ENCODE results near the gene MRPL45. TPM values are rescaled to one million over a fixed set of nuclear protein-coding genes. Genes with fewer than 3 reads are reported as not detected.
"Not testable (repeated sequence)": the region's sequence is repeated elsewhere in the genome, so short reads cannot be mapped to it uniquely, and the experiment has no call there.

Gene MRPL45
- total RNA-seq, result 10 to 100 TPM; 25.7 to 28.1 (median 27.9) TPM
- long read RNA-seq, donor 1, transcript MRPL45-203 (8 exons, 1,705 nt), result major isoform, 24 of 31 reads
- long read RNA-seq, donor 1, partial matches to known transcripts, result 2 of 31 reads
- long read RNA-seq, donor 1, other reads (novel, unspliced or antisense), result 3 of 31 reads
- long read RNA-seq, donor 2, transcript MRPL45-203 (8 exons, 1,705 nt), result major isoform, 32 of 38 reads
- long read RNA-seq, donor 2, partial matches to known transcripts, result 1 of 38 reads
- long read RNA-seq, donor 2, other reads (novel, unspliced or antisense), result 4 of 38 reads

DNA sequence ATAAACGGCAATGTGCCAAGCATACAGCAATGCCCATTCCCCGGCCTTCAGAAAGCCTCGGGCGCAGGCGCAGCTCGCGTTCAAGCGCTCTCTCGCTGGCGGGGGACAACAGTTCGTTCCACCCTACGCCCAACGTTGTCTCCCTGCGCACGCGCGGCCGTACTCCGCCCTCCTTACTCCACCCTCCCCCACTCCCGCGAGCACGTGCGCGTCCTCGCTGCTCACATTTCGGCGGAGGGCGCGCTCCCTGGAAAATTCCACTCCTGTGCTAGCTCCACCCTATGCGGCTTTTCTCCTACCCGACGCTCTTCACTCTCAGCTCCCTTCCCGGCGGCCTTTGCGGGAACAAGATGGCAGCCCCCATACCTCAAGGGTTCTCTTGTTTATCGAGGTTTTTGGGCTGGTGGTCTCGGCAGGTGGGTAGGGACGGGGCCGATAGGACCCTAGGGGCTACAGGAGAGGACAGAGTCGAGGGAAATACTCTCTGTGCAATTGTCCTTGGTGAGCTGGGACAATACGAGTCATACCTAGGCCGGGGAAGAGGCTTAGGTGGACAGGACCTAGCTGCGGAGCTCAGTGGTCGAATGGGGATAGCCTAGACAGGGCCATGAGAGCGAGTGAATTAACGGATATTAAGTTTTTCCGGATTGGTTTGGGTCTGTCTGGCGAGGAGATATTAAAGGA lies at the start of gene MRPL45:
MRPL45 (plus strand) TSS at position 335 of the 684 bp plus-strand sequence; CDS start at position 351, 16 bp downstream.
- H3K4me3 ChIP-seq, result peak within 1 kb of the TSS; percentile 14
- H3K9me3 ChIP-seq; H3K36me3 ChIP-seq (ENCODE audit: low read depth); intact Hi-C loops (cut with DNase I, micrococcal nuclease); H3K4me1 ChIP-seq (ENCODE audit: low read depth): not testable (repeated sequence)
- DNase-seq, result peak; percentile 98 to 99 (median 98)
- peak; percentile 99 for ATAC-seq

DNA sequence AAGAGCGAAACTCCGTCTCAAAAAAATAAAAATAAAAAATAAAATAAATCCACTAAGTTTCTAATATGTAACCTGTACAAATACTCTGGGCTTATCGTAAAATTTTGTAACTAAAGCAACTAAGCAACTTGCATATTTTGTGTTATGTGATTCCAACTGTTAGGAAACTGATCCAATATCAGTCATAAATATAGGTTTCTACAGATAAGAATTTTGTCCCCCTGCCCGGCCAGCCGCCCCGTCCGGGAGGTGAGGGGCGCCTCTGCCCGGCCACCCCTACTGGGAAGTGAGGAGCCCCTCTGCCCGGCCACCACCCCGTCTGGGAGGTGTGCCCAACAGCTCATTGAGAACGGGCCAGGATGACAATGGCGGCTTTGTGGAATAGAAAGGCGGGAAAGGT lies 43.8 kb upstream of the MRPL45 start:
- H3K4me3 ChIP-seq; ATAC-seq; H3K9me3 ChIP-seq; intact Hi-C loops (cut with DNase I, micrococcal nuclease); H3K4me1 ChIP-seq (ENCODE audit: low read depth); H3K36me3 ChIP-seq (ENCODE audit: low read depth); DNase-seq: not testable (repeated sequence)

DNA sequence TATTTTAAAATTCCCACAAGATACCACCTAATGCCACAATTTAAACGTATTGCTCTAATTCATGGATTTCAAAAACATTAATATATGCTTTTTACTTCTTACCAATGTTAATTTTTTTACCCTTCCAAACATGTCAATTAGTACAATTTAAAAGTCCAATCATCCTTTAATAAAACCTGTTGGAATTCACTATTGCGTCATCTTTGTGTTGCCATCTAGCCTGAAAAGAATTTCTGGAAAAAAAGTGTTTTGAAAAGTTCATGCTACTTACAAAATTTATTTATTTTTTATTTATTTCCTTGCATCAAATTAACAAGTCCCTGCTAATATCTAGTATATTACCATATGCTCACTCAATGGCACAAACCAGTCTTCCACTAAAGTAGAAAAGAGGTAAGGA lies 42.6 kb upstream of the MRPL45 start:
- H3K4me3 ChIP-seq; H3K36me3 ChIP-seq (ENCODE audit: low read depth); H3K9me3 ChIP-seq; H3K4me1 ChIP-seq (ENCODE audit: low read depth); ATAC-seq; DNase-seq; intact Hi-C loops (cut with DNase I, micrococcal nuclease): not testable (repeated sequence)

- intact Hi-C loops (cut with DNase I, micrococcal nuclease); H3K4me3 ChIP-seq; H3K4me1 ChIP-seq (ENCODE audit: low read depth); H3K36me3 ChIP-seq (ENCODE audit: low read depth); H3K9me3 ChIP-seq: not testable (repeated sequence)
- DNase-seq (peak; percentile 82 to 93 (median 91)), ATAC-seq (peak; percentile 94)
Observed at GRCh38 chr17:38257013-38257621, 39.9 kb upstream of the MRPL45 start.

- intact Hi-C loops (cut with DNase I, micrococcal nuclease), result not testable (repeated sequence)
Observed at GRCh38 chr17:38265974-38266506, 30.9 kb upstream of the MRPL45 start.

DNA sequence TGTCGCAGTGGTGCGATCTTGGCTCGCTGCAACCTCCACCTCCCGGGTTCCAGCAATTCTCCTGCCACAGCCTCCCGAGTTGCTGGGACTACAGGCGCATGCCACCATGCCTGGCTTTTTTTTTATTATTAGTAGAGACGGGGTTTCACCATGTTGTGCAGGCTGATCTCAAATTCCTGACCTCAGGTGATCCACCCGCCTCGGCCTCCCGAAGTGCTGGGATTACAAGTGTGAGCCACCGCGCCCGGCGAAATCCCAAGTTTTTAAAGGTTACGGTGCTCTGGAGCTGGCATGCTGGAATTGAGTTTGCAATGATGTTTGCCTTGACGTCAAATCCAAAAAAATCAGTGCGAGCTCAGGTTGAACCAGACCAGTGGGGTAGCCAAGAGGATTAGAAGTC lies 30.4 kb upstream of the MRPL45 start:
- H3K4me1 ChIP-seq (ENCODE audit: low read depth); H3K36me3 ChIP-seq (ENCODE audit: low read depth); intact Hi-C loops (cut with DNase I, micrococcal nuclease); H3K9me3 ChIP-seq; ATAC-seq; DNase-seq; H3K4me3 ChIP-seq: not testable (repeated sequence)

More at GRCh38 chr17:38265974-38266506, 30.9 kb upstream of the MRPL45 start:
- not testable (repeated sequence) for DNase-seq; H3K4me1 ChIP-seq (ENCODE audit: low read depth); H3K36me3 ChIP-seq (ENCODE audit: low read depth); H3K4me3 ChIP-seq; ATAC-seq; H3K9me3 ChIP-seq

DNA sequence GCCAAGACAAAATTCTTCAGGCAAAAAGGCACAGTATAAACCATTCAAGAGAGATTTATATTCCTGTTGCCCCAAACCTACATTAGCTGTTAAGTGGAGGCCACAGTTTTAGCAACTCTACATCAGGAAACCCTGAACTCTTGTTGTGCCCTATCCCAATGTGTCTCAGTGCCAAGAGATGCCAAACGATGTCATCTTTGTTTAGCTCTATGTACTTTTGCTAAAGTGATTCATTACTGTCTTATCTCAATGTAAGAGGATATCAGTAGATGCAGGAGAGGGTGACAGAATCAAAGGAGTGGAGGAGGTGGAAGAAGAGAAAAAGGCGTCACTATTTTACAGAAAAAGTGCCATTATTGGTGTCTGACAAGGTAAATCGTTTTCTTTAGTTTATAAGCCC lies 28.8 kb upstream of the MRPL45 start:
- H3K4me1 ChIP-seq (ENCODE audit: low read depth); intact Hi-C loops (cut with DNase I, micrococcal nuclease); H3K4me3 ChIP-seq; DNase-seq; ATAC-seq; H3K36me3 ChIP-seq (ENCODE audit: low read depth); H3K9me3 ChIP-seq: not testable (repeated sequence)

DNA sequence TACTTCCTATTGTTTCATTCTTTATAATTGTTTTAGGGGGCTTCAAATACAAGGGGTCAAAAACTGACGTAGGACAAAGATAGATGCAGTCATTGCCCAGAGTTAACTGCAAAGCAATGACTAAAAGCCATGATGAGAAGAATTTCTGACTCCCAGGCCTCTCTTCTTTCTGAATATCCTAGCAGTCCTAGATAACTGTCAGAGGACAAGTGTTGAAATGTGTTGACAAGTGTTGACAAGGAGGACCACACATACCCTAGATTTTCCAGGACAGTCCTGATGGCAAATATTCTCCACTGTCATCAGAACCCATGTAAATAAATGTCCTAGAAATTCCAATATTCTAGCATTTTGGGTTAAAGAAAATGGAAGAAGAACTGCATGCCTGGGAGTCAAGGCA lies 27.9 kb upstream of the MRPL45 start:
- H3K9me3 ChIP-seq; intact Hi-C loops (cut with DNase I, micrococcal nuclease); H3K36me3 ChIP-seq (ENCODE audit: low read depth); H3K4me3 ChIP-seq; H3K4me1 ChIP-seq (ENCODE audit: low read depth); ATAC-seq; DNase-seq: not testable (repeated sequence)

- DNase-seq; H3K4me3 ChIP-seq; H3K9me3 ChIP-seq; intact Hi-C loops (cut with DNase I, micrococcal nuclease); ATAC-seq; H3K4me1 ChIP-seq (ENCODE audit: low read depth); H3K36me3 ChIP-seq (ENCODE audit: low read depth): not testable (repeated sequence)
Observed at GRCh38 chr17:38269552-38269951, 27.4 kb upstream of the MRPL45 start.

GRCh38 chr17:38285994-38286393 lies 11.0 kb upstream of the MRPL45 start:
- H3K4me1 ChIP-seq (ENCODE audit: low read depth); H3K9me3 ChIP-seq; H3K4me3 ChIP-seq; H3K36me3 ChIP-seq (ENCODE audit: low read depth); intact Hi-C loops (cut with DNase I, micrococcal nuclease); DNase-seq: not testable (repeated sequence)
- peak; percentile 35 for ATAC-seq

DNA sequence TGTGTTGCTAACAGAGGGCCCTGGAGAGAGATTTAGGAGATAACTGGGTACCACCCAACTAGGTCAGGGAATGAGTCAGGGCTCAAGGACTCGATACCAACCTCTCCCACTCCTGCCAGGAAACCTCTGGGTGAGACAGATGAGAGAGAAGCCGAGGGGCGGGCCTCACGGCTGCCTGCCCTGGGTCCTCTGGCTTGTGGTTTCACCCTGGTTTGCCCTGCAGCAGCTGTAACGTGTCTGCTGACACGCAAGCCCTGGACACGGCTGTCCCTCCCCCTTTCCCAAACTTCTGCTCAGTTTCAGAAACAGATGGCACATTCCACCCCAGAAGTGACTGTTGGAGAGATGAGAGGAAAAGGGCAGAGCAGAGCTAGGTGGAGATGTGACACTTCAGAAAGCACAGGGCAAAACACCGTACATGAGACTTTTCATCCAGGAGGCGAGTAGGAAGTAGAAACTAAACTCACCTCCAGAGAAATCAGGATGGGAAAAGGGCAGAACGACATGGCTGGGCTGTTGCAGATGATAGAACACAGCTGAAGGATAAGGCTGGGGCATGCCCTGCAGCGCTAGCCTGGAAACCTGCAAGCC lies 10.4 kb upstream of the MRPL45 start:
- H3K4me1 ChIP-seq (ENCODE audit: low read depth); H3K9me3 ChIP-seq; intact Hi-C loops (cut with DNase I, micrococcal nuclease); H3K4me3 ChIP-seq; H3K36me3 ChIP-seq (ENCODE audit: low read depth): not testable (repeated sequence)
- DNase-seq, result peak in 2 of 3 donors; percentile 50 to 71
- peak; percentile 95 for ATAC-seq

- H3K4me1 ChIP-seq (ENCODE audit: low read depth); H3K36me3 ChIP-seq (ENCODE audit: low read depth); H3K4me3 ChIP-seq; H3K9me3 ChIP-seq; DNase-seq; intact Hi-C loops (cut with DNase I, micrococcal nuclease): not testable (repeated sequence)
- peak; percentile 80 for ATAC-seq
Observed at GRCh38 chr17:38288217-38288827, 8.6 kb upstream of the MRPL45 start.

GRCh38 chr17:38289760-38290159 lies 7.2 kb upstream of the MRPL45 start:
- H3K4me3 ChIP-seq; ATAC-seq; H3K36me3 ChIP-seq (ENCODE audit: low read depth); H3K4me1 ChIP-seq (ENCODE audit: low read depth); intact Hi-C loops (cut with DNase I, micrococcal nuclease); H3K9me3 ChIP-seq; DNase-seq: not testable (repeated sequence)

Data from mucosa of descending colon (tissue), 3 donors.